Measurements from ENCODE around the gene SUMF1.

SUMF1 gene

DNA sequence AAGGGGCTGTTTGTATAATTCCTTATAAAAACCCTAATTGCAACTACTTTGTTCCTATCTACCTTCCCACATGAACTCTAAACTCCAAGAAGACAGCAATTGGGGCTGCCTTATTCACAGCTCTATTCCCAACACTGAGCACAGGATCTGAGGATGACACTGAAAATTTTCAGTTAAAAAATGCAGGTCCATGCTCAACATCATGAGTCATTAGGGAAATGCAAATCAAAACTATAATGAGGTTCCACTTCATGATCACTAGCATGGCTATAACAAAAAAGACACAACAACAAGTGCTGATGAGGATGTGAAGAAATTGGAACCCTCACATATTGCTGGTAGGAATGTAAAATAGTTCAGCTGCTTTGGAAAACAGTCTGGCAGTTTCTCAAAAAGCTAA, 12.9 kb downstream of the SUMF1 start:
- no peak for TF ChIP-seq RAD21 (IDR thresholded peaks at IDR 0.05; ENCODE audit: low read depth)
- no peak for TF ChIP-seq CEBPB (IDR thresholded peaks at IDR 0.05)
- TF ChIP-seq USF1 (IDR thresholded peaks at IDR 0.05): no peak
- TF ChIP-seq TEAD4 (IDR thresholded peaks at IDR 0.05): no peak
- TF ChIP-seq, protein P1, sequence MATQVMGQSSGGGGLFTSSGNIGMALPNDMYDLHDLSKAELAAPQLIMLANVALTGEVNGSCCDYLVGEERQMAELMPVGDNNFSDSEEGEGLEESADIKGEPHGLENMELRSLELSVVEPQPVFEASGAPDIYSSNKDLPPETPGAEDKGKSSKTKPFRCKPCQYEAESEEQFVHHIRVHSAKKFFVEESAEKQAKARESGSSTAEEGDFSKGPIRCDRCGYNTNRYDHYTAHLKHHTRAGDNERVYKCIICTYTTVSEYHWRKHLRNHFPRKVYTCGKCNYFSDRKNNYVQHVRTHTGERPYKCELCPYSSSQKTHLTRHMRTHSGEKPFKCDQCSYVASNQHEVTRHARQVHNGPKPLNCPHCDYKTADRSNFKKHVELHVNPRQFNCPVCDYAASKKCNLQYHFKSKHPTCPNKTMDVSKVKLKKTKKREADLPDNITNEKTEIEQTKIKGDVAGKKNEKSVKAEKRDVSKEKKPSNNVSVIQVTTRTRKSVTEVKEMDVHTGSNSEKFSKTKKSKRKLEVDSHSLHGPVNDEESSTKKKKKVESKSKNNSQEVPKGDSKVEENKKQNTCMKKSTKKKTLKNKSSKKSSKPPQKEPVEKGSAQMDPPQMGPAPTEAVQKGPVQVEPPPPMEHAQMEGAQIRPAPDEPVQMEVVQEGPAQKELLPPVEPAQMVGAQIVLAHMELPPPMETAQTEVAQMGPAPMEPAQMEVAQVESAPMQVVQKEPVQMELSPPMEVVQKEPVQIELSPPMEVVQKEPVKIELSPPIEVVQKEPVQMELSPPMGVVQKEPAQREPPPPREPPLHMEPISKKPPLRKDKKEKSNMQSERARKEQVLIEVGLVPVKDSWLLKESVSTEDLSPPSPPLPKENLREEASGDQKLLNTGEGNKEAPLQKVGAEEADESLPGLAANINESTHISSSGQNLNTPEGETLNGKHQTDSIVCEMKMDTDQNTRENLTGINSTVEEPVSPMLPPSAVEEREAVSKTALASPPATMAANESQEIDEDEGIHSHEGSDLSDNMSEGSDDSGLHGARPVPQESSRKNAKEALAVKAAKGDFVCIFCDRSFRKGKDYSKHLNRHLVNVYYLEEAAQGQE (IDR thresholded peaks at IDR 0.05; ENCODE audit: low read depth): no peak
- TF ChIP-seq, protein P2, sequence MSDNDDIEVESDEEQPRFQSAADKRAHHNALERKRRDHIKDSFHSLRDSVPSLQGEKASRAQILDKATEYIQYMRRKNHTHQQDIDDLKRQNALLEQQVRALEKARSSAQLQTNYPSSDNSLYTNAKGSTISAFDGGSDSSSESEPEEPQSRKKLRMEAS (IDR thresholded peaks at IDR 0.05): no peak
- no peak for TF ChIP-seq NFIC (IDR thresholded peaks at IDR 0.05)
- TF ChIP-seq EP300 (IDR thresholded peaks at IDR 0.05; ENCODE audit: borderline replicate concordance): no peak
- no peak for TF ChIP-seq TCF12 (IDR thresholded peaks at IDR 0.05; ENCODE audit: low read depth)
- no peak for TF ChIP-seq TAF1 (IDR thresholded peaks at IDR 0.05; ENCODE audit: low read depth)
- TF ChIP-seq ZBTB7A (IDR thresholded peaks at IDR 0.05; ENCODE audit: low read depth): no peak
- TF ChIP-seq EGR1 (IDR thresholded peaks at IDR 0.05): no peak
- no peak for TF ChIP-seq YY1 (IDR thresholded peaks at IDR 0.05; ENCODE audit: low read depth)
- no peak for TF ChIP-seq CREB1 (IDR thresholded peaks at IDR 0.05; ENCODE audit: low read depth)
- no peak for TF ChIP-seq FOXM1 (IDR thresholded peaks at IDR 0.05; ENCODE audit: borderline replicate concordance, low read depth)

DNA sequence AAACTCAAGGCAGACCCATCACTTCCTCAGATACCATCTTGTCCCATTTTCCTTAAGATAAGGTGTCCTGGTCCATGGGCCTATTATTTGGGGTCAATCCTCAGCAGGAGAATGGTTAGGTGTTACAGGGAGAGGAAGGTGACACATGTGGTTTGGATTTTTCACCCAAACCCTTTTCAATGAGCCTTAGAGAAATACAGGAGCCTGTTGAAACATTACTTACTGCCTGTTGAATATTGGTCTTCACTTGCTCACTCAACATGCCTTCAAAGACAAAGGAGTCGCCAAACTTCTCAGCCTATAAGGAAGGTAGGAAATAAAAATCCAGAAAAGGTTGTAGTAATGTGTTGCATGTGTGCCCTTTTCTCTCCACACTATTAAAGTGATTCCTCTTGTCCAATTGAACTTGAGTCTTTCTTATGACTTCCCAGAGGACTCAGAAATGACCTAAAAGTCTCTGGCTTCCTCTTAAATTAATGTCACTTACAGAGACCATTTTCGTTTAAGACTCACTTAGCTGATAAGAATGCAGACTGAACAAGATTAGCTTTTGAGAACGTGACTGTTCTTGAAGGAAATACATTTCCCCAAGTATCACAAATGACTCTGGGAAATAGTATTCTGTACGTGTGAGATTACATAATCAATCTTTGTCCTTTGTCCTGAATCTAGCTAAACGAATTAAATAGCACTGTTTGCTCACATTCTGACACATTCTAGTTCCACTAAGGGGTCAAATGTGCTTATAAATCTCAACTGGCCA, 17.8 kb downstream of the SUMF1 start:
- no peak for TF ChIP-seq YY1 (IDR thresholded peaks at IDR 0.05; ENCODE audit: low read depth)
- TF ChIP-seq, protein P1 (IDR thresholded peaks at IDR 0.05; ENCODE audit: low read depth): no peak
- no peak for TF ChIP-seq NFIC (IDR thresholded peaks at IDR 0.05)
- no peak for TF ChIP-seq TAF1 (IDR thresholded peaks at IDR 0.05; ENCODE audit: low read depth)
- TF ChIP-seq, protein P2 (IDR thresholded peaks at IDR 0.05): no peak
- TF ChIP-seq FOXM1 (IDR thresholded peaks at IDR 0.05; ENCODE audit: borderline replicate concordance, low read depth): no peak
- no peak for TF ChIP-seq TCF12 (IDR thresholded peaks at IDR 0.05; ENCODE audit: low read depth)
- TF ChIP-seq EP300 (IDR thresholded peaks at IDR 0.05; ENCODE audit: borderline replicate concordance): no peak
- no peak for TF ChIP-seq ZBTB7A (IDR thresholded peaks at IDR 0.05; ENCODE audit: low read depth)
- TF ChIP-seq CREB1 (IDR thresholded peaks at IDR 0.05; ENCODE audit: low read depth): no peak
- TF ChIP-seq TEAD4 (IDR thresholded peaks at IDR 0.05): no peak
- TF ChIP-seq EGR1 (IDR thresholded peaks at IDR 0.05): no peak
- TF ChIP-seq CEBPB (IDR thresholded peaks at IDR 0.05): no peak
- no peak for TF ChIP-seq USF1 (IDR thresholded peaks at IDR 0.05)
- TF ChIP-seq RAD21 (IDR thresholded peaks at IDR 0.05; ENCODE audit: low read depth): no peak

GRCh38 chr3:4448187-4448586, 18.9 kb downstream of the SUMF1 start:
- TF ChIP-seq, protein P2 (IDR thresholded peaks at IDR 0.05): no peak
- no peak for TF ChIP-seq CEBPB (IDR thresholded peaks at IDR 0.05)
- no peak for TF ChIP-seq RAD21 (IDR thresholded peaks at IDR 0.05; ENCODE audit: low read depth)
- TF ChIP-seq ZBTB7A (IDR thresholded peaks at IDR 0.05; ENCODE audit: low read depth): no peak
- no peak for TF ChIP-seq CREB1 (IDR thresholded peaks at IDR 0.05; ENCODE audit: low read depth)
- no peak for TF ChIP-seq TAF1 (IDR thresholded peaks at IDR 0.05; ENCODE audit: low read depth)
- no peak for TF ChIP-seq YY1 (IDR thresholded peaks at IDR 0.05; ENCODE audit: low read depth)
- no peak for TF ChIP-seq TEAD4 (IDR thresholded peaks at IDR 0.05)
- TF ChIP-seq EGR1 (IDR thresholded peaks at IDR 0.05): no peak
- TF ChIP-seq TCF12 (IDR thresholded peaks at IDR 0.05; ENCODE audit: low read depth): no peak
- TF ChIP-seq, protein P1 (IDR thresholded peaks at IDR 0.05; ENCODE audit: low read depth): no peak
- no peak for TF ChIP-seq FOXM1 (IDR thresholded peaks at IDR 0.05; ENCODE audit: borderline replicate concordance, low read depth)
- TF ChIP-seq EP300 (IDR thresholded peaks at IDR 0.05; ENCODE audit: borderline replicate concordance): no peak
- no peak for TF ChIP-seq NFIC (IDR thresholded peaks at IDR 0.05)
- TF ChIP-seq USF1 (IDR thresholded peaks at IDR 0.05): no peak

All from Ishikawa (cell line).